SK-N-SH (cell line): Measurements from ENCODE around the gene DYDC2. TPM values are rescaled to one million over a fixed set of nuclear protein-coding genes. Genes with fewer than 3 reads are reported as not detected.

Experiments
- CTCF ChIA-PET: fragments of 300-600, 350-600 bp; formaldehyde crosslinking; extraction: SDS; loops from one replicate; lab custom pipeline; 2021; lab: Yijun Ruan, JAX
- POLR2A ChIA-PET: fragments of 350-600 bp; sonication (Branson Sonifier 250); formaldehyde crosslinking; extraction: SDS; loops from one replicate; lab custom pipeline; 2020; ENCODE audit warnings: antibody characterized with exemption, inconsistent platforms; lab: Yijun Ruan, JAX
- DNase-seq: peaks from one replicate; pipeline ENCODE4 v3.0.0; 2012
- H2AFZ ChIP-seq: fragments of 200-600 bp; sonication (generic); 2 replicates; pipeline ENCODE4 v1.8.1; 2016; ENCODE audit warnings: antibody characterized with exemption, mild to moderate bottlenecking, low read depth
- H3F3A ChIP-seq: fragments of 200-600 bp; sonication (generic); replicated peaks from 2 replicates; pipeline ENCODE3; 2016; ENCODE audit warnings: antibody characterized with exemption, mild to moderate bottlenecking; ENCODE audit not compliant: insufficient read depth
- H3K27ac ChIP-seq, 2 experiments: fragments of 200-500 bp in 1 of 2; fragments of 200-600 bp in 1 of 2; sonication (Bioruptor generic) in 1 of 2; sonication (generic), shearing (Covaris generic) in 1 of 2; 2 replicates each; pipeline versions ENCODE4 v1.5.1 to v1.6.1; 2014 to 2016; ENCODE audit warnings: low read depth in 2 of 2, inconsistent platforms in 1 of 2, low read length in 1 of 2, mild to moderate bottlenecking in 1 of 2, mixed read lengths in 1 of 2
- H3K27me3 ChIP-seq: fragments of 200-600 bp; sonication (generic), shearing (Covaris generic); 2 replicates; pipeline ENCODE4 v1.6.1; 2016; ENCODE audit warnings: mixed run types; ENCODE audit not compliant: insufficient read depth
- H3K36me3 ChIP-seq, 2 experiments: fragments of 200-500 bp in 1 of 2; fragments of 200-600 bp in 1 of 2; sonication (Bioruptor generic) in 1 of 2; sonication (generic) in 1 of 2; replicated peaks in 1 of 2; 2 replicates each; pipeline versions ENCODE3 to v1.5.1; 2014 to 2016; ENCODE audit warnings: low read length in 1 of 2, mild to moderate bottlenecking in 1 of 2; ENCODE audit not compliant: insufficient read depth in 2 of 2, control insufficient read depth in 1 of 2
- H3K4me1 ChIP-seq, 2 experiments: fragments of 200-500 bp in 1 of 2; fragments of 200-600 bp in 1 of 2; sonication (Bioruptor generic) in 1 of 2; sonication (generic), shearing (Covaris generic) in 1 of 2; 2 replicates each; pipeline versions ENCODE4 v1.5.1 to v1.6.1; 2014 to 2016; ENCODE audit warnings: low read depth in 1 of 2, low read length in 1 of 2, mixed run types in 1 of 2; ENCODE audit not compliant: insufficient read depth in 2 of 2, control insufficient read depth in 1 of 2
- H3K4me2 ChIP-seq: fragments of 200-600 bp; sonication (generic), shearing (Covaris generic); 2 replicates; pipeline ENCODE4 v1.6.1; 2017; ENCODE audit warnings: mixed run types
- H3K4me3 ChIP-seq, 2 experiments: fragments of 200-500 bp in 1 of 2; fragments of 200-600 bp in 1 of 2; sonication (Bioruptor generic) in 1 of 2; sonication (generic), shearing (Covaris generic) in 1 of 2; 2 replicates each; pipeline versions ENCODE4 v1.5.1 to v1.8.1; 2014 to 2016; ENCODE audit warnings: low read depth in 2 of 2, inconsistent platforms in 1 of 2, low read length in 1 of 2, mild to moderate bottlenecking in 1 of 2, mixed read lengths in 1 of 2, moderate library complexity in 1 of 2
- H3K79me2 ChIP-seq: fragments of 200-600 bp; sonication (generic); 2 replicates; pipeline ENCODE4 v1.8.1; 2017; ENCODE audit warnings: mild to moderate bottlenecking; ENCODE audit not compliant: insufficient read depth
- H3K9ac ChIP-seq: fragments of 200-600 bp; sonication (generic); 2 replicates; pipeline ENCODE4 v1.6.1; 2017; ENCODE audit warnings: mixed run types
- H3K9me2 ChIP-seq: fragments of 200-600 bp; sonication (generic); 2 replicates; pipeline ENCODE4 v1.6.1; 2017; ENCODE audit warnings: mixed run types
- H3K9me3 ChIP-seq: fragments of 200-600 bp; sonication (generic); 2 replicates; pipeline ENCODE4 v1.6.1; 2017; ENCODE audit warnings: mixed run types, mild to moderate bottlenecking, moderate library complexity
- H4K20me1 ChIP-seq: fragments of 200-600 bp; sonication (generic); 2 replicates; pipeline ENCODE4 v1.6.1; 2017; ENCODE audit warnings: mild to moderate bottlenecking, mixed run types; ENCODE audit not compliant: insufficient read depth
- ELF1 ChIP-seq: IDR thresholded peaks from 2 replicates; pipeline ENCODE4 v1.4.0; 2012
- FOXJ3 ChIP-seq: sonication (generic); formaldehyde crosslinking; IDR thresholded peaks from 2 replicates; pipeline ENCODE4 v1.5.1; 2020; ENCODE audit warnings: mild to moderate bottlenecking, missing genetic modification reagents
- MXI1 ChIP-seq: IDR thresholded peaks from 2 replicates; pipeline ENCODE4 v1.6.1; 2012; ENCODE audit warnings: mild to moderate bottlenecking, low read depth, low read length, improper control_type of control experiment
- RFX5 ChIP-seq: IDR thresholded peaks from 2 replicates; pipeline ENCODE4 v1.6.1; 2012; ENCODE audit warnings: mild to moderate bottlenecking, improper control_type of control experiment, low read length
- SMC3 ChIP-seq: IDR thresholded peaks from 2 replicates; pipeline ENCODE4 v1.6.1; 2012; ENCODE audit warnings: low read depth, low read length, improper control_type of control experiment
- TCF12 ChIP-seq: IDR thresholded peaks from 2 replicates; pipeline ENCODE4 v1.4.0; 2012
- TEAD4 ChIP-seq: IDR thresholded peaks from 2 replicates; pipeline ENCODE4 v1.4.0; 2012; ENCODE audit warnings: mild to moderate bottlenecking, borderline replicate concordance; ENCODE audit not compliant: insufficient read depth
- USF1 ChIP-seq: IDR thresholded peaks from 2 replicates; pipeline ENCODE4 v1.4.0; 2012; ENCODE audit warnings: low read depth, borderline replicate concordance
- YY1 ChIP-seq: IDR thresholded peaks from 2 replicates; pipeline ENCODE4 v1.4.0; 2012; ENCODE audit warnings: low read depth, mild to moderate bottlenecking
- WGBS: methylation state at CpG from one replicate; pipeline ENCODE4 v1.1.6; 2017; ENCODE audit warnings: low lambda C conversion rate; 5-methylcytosine and 5-hydroxymethylcytosine counted together
- polyA plus RNA-seq, 3 experiments: library from polyadenylated mRNA; depleted of rRNA; stranded (reverse); fragments of >200 nt; gene quantifications; 2 replicates each; pipeline ENCODE4 v1.2.3, GENCODE V29; 2012
- TF ChIP-seq, protein P1 (sequence below): fragments of 150-350 bp; IDR thresholded peaks from 2 replicates; pipeline ENCODE4 v1.6.1; 2016; ENCODE audit warnings: mild to moderate bottlenecking, low read depth, low read length
- TF ChIP-seq, protein P2 (sequence below): IDR thresholded peaks from 2 replicates; pipeline ENCODE4 v1.4.0; 2012; ENCODE audit warnings: low read depth, borderline replicate concordance
- TF ChIP-seq, protein P3 (sequence below): IDR thresholded peaks from 2 replicates; pipeline ENCODE4 v1.4.0; 2012; ENCODE audit warnings: low read depth
- TF ChIP-seq, protein P4 (sequence below): IDR thresholded peaks from 2 replicates; pipeline ENCODE4 v1.6.1; 2012; ENCODE audit warnings: mild to moderate bottlenecking, low read depth, low read length, moderate library complexity
- TF ChIP-seq, protein P5 (sequence below): fragments of 150-350 bp; IDR thresholded peaks from 2 replicates; pipeline ENCODE4 v1.6.1; 2017; ENCODE audit warnings: antibody characterized with exemption, low read length, low read depth, borderline replicate concordance

Gene DYDC2
- polyA plus RNA-seq, 1 of the 3 experiments (the other 2 are of a cell fraction) = 0.08 TPM

DNA sequence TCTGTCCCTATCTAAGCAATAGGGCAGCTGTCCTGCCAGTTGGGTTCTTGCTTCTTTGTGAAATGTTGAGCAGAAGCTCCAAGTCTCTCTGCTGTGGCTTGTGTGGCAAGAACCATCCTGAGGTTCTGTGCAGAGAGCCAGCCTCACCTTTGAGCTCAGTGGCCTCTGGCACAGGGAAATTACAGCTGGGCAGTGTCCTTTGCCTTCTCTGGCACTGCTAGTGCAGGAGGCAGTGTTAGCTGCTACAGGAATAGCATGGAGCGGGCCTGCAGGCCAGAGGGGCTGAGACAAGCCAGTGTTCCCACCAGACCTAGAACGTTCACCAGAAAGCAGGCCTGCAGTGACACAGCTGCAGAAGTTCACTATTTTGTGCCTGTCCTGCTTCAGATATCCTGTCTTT is 53.5 kb downstream of the DYDC2 start:
- 40% methylated on average over 1 of the region's 2 CpGs for WGBS
- TF ChIP-seq RFX5 (no peak), USF1 (no peak), ELF1 (no peak), FOXJ3 (CRISPR knock-in tag) (no peak), MXI1 (no peak)
- TF ChIP-seq, protein P1, sequence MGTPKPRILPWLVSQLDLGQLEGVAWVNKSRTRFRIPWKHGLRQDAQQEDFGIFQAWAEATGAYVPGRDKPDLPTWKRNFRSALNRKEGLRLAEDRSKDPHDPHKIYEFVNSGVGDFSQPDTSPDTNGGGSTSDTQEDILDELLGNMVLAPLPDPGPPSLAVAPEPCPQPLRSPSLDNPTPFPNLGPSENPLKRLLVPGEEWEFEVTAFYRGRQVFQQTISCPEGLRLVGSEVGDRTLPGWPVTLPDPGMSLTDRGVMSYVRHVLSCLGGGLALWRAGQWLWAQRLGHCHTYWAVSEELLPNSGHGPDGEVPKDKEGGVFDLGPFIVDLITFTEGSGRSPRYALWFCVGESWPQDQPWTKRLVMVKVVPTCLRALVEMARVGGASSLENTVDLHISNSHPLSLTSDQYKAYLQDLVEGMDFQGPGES = no peak
- TF ChIP-seq, protein P2, sequence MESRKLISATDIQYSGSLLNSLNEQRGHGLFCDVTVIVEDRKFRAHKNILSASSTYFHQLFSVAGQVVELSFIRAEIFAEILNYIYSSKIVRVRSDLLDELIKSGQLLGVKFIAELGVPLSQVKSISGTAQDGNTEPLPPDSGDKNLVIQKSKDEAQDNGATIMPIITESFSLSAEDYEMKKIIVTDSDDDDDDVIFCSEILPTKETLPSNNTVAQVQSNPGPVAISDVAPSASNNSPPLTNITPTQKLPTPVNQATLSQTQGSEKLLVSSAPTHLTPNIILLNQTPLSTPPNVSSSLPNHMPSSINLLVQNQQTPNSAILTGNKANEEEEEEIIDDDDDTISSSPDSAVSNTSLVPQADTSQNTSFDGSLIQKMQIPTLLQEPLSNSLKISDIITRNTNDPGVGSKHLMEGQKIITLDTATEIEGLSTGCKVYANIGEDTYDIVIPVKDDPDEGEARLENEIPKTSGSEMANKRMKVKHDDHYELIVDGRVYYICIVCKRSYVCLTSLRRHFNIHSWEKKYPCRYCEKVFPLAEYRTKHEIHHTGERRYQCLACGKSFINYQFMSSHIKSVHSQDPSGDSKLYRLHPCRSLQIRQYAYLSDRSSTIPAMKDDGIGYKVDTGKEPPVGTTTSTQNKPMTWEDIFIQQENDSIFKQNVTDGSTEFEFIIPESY = no peak
- TF ChIP-seq, protein P3, sequence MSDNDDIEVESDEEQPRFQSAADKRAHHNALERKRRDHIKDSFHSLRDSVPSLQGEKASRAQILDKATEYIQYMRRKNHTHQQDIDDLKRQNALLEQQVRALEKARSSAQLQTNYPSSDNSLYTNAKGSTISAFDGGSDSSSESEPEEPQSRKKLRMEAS = no peak
- peak; percentile 36 for DNase-seq
- no peaks in the 10 kb centered on the region for H3K36me3 ChIP-seq
- no peak overlapping the region for H2AFZ ChIP-seq
- H3K4me2 ChIP-seq = no peak overlapping the region
- H3K4me3 ChIP-seq = no peak overlapping the region
- H3K4me1 ChIP-seq = peaks cover 18 to 68% of the 10 kb centered on the region in 2 experiments; a peak in 3 of 4 replicates
- no peaks in the 10 kb centered on the region for H3K9me2 ChIP-seq
- H3K9me3 ChIP-seq = no peaks in the 10 kb centered on the region
- no peaks in the 10 kb centered on the region for H3K27me3 ChIP-seq
- POLR2A ChIA-PET = interaction anchor here (1.1 kb wide), 1 partner anchor 28 kb away, joined by 3 read pairs; no protein-coding TSS in a partner anchor
- CTCF ChIA-PET = interaction anchor here (1.3 to 3.5 kb wide), 4 partner anchors 22 to 253 kb away, joined by 3 to 20 read pairs (median 12); no protein-coding TSS in a partner anchor
- H4K20me1 ChIP-seq = no peaks in the 10 kb centered on the region
- H3F3A ChIP-seq = peaks cover 5% of the 10 kb centered on the region
- no peak overlapping the region for H3K9ac ChIP-seq
- H3K27ac ChIP-seq = peak overlapping the region in 1 of 2 experiments; percentile 56; a peak in 1 of 4 replicates
- H3K79me2 ChIP-seq = no peaks in the 10 kb centered on the region; the same call in 1 of the 2 replicates

DNA sequence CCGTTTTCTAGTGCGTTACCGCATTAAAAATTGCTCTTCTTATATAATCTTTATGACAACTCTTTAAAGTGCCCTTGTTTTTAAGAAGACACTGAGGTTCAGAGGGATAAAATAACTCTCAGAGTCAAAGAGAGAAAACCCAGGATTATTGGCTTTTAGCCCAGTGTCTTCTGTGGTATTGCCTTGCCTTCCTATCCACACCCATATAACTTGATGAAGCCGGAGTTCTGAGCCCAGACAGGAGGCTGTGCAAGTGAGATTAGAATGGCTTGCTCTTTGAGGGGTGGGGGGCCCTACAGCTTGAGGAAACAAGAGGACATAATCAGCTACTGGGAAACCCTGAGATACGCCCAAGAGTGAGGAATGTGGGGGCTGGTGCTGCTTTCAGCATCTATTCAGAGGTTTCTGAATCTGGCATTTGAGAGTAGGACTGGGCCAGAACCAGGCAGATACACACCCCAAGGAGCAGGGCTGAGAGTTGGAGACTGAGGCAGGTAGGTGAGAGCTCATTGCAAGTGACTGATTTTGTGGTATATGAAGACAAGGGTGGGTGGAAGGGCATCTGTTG is 54.1 kb downstream of the DYDC2 start:
- Histone ChIP-seq H3K27me3 (no peaks in the 10 kb centered on the region), H3F3A (peaks cover 5% of the 10 kb centered on the region), H3K4me2 (no peak overlapping the region), H3K4me1 (peaks cover 18 to 71% of the 10 kb centered on the region in 2 experiments; a peak in 3 of 4 replicates), H3K4me3 (no peak overlapping the region), H3K9ac (no peak overlapping the region), H3K9me3 (no peaks in the 10 kb centered on the region), H3K27ac (peak overlapping the region in 1 of 2 experiments; percentile 56; a peak in 1 of 4 replicates), H4K20me1 (no peaks in the 10 kb centered on the region), H2AFZ (no peak overlapping the region), H3K79me2 (no peaks in the 10 kb centered on the region; the same call in 1 of the 2 replicates), H3K9me2 (no peaks in the 10 kb centered on the region), H3K36me3 (no peaks in the 10 kb centered on the region)
- ChIA-PET CTCF (interaction anchor here (1.3 to 3.5 kb wide), 6 partner anchors 22 to 535 kb away, joined by 3 to 20 read pairs (median 4); no protein-coding TSS in a partner anchor), POLR2A (interaction anchor here (1.1 kb wide), 1 partner anchor 28 kb away, joined by 3 read pairs; no protein-coding TSS in a partner anchor)
- 96% methylated on average over 5 of the region's 5 CpGs for WGBS
- no peak for DNase-seq
- TF ChIP-seq YY1 = no peak
- TF ChIP-seq, protein P4, sequence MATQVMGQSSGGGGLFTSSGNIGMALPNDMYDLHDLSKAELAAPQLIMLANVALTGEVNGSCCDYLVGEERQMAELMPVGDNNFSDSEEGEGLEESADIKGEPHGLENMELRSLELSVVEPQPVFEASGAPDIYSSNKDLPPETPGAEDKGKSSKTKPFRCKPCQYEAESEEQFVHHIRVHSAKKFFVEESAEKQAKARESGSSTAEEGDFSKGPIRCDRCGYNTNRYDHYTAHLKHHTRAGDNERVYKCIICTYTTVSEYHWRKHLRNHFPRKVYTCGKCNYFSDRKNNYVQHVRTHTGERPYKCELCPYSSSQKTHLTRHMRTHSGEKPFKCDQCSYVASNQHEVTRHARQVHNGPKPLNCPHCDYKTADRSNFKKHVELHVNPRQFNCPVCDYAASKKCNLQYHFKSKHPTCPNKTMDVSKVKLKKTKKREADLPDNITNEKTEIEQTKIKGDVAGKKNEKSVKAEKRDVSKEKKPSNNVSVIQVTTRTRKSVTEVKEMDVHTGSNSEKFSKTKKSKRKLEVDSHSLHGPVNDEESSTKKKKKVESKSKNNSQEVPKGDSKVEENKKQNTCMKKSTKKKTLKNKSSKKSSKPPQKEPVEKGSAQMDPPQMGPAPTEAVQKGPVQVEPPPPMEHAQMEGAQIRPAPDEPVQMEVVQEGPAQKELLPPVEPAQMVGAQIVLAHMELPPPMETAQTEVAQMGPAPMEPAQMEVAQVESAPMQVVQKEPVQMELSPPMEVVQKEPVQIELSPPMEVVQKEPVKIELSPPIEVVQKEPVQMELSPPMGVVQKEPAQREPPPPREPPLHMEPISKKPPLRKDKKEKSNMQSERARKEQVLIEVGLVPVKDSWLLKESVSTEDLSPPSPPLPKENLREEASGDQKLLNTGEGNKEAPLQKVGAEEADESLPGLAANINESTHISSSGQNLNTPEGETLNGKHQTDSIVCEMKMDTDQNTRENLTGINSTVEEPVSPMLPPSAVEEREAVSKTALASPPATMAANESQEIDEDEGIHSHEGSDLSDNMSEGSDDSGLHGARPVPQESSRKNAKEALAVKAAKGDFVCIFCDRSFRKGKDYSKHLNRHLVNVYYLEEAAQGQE = no peak
- TF ChIP-seq, protein P5, sequence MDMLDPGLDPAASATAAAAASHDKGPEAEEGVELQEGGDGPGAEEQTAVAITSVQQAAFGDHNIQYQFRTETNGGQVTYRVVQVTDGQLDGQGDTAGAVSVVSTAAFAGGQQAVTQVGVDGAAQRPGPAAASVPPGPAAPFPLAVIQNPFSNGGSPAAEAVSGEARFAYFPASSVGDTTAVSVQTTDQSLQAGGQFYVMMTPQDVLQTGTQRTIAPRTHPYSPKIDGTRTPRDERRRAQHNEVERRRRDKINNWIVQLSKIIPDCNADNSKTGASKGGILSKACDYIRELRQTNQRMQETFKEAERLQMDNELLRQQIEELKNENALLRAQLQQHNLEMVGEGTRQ = no peak
- TF ChIP-seq, protein P2 = no peak
- TF ChIP-seq FOXJ3 (CRISPR knock-in tag) = no peak
- TF ChIP-seq TCF12 = no peak
- TF ChIP-seq TEAD4 = no peak
- TF ChIP-seq SMC3 = no peak
